ENCODE results near the gene CDKN2B.

DNA sequence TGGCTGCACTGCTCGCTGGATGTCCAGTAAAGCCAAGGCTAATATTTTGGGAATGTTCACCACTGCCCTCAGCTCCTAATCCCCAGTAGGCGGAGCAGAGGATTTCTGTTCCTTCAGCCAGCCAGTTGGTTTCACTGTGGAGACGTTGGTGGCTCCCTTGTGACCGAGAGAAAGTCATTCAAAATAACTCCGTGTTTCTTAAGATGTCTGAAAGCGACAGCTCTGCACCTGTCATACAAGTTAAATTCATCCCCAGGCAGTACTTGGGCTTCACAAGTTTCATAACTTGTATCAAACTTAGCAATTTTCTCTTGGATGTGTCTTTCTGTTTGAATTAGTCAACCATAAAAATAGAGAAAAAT is 382 bp upstream of the CDKN2B start:
- TF ChIP-seq, protein P1, sequence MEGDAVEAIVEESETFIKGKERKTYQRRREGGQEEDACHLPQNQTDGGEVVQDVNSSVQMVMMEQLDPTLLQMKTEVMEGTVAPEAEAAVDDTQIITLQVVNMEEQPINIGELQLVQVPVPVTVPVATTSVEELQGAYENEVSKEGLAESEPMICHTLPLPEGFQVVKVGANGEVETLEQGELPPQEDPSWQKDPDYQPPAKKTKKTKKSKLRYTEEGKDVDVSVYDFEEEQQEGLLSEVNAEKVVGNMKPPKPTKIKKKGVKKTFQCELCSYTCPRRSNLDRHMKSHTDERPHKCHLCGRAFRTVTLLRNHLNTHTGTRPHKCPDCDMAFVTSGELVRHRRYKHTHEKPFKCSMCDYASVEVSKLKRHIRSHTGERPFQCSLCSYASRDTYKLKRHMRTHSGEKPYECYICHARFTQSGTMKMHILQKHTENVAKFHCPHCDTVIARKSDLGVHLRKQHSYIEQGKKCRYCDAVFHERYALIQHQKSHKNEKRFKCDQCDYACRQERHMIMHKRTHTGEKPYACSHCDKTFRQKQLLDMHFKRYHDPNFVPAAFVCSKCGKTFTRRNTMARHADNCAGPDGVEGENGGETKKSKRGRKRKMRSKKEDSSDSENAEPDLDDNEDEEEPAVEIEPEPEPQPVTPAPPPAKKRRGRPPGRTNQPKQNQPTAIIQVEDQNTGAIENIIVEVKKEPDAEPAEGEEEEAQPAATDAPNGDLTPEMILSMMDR (IDR thresholded peaks at IDR 0.05): no peak
- no peak for TF ChIP-seq POLR2A (IDR thresholded peaks at IDR 0.05)
